OCI-LY1 (cell line): ENCODE data around the gene MATR3.

Source experiments
- H2AFZ ChIP-seq: fragments of 200-600 bp; sonication (generic), shearing (Covaris generic); 2 replicates; pipeline ENCODE4 v1.6.0; 2014; ENCODE audit warnings: antibody characterized with exemption, mild to moderate bottlenecking, low read length
- H3F3A ChIP-seq: fragments of 200-600 bp; sonication (generic), shearing (Covaris generic); 2 replicates; pipeline ENCODE4 v1.6.0; 2014; ENCODE audit warnings: mild to moderate bottlenecking, antibody characterized with exemption, low read length, moderate library complexity; ENCODE audit not compliant: insufficient read depth
- H3K27ac ChIP-seq: fragments of 200-600 bp; sonication (generic); 2 replicates; pipeline ENCODE4 v1.5.1; 2014; ENCODE audit warnings: low read length, mixed run types, mild to moderate bottlenecking, low read depth; ENCODE audit not compliant: poor library complexity, severe bottlenecking
- H3K27me3 ChIP-seq: fragments of 200-600 bp; sonication (generic); 2 replicates; pipeline ENCODE4 v1.6.0; 2014; ENCODE audit warnings: antibody characterized with exemption, mild to moderate bottlenecking, low read length, moderate library complexity; ENCODE audit not compliant: insufficient read depth
- H3K36me3 ChIP-seq: fragments of 200-600 bp; sonication (generic); 2 replicates; pipeline ENCODE4 v1.6.1; 2014; ENCODE audit warnings: mild to moderate bottlenecking, antibody characterized with exemption, low read length, moderate library complexity, mixed read lengths; ENCODE audit not compliant: insufficient read depth
- H3K4me1 ChIP-seq: fragments of 200-600 bp; sonication (generic); 2 replicates; pipeline ENCODE4 v1.5.1; 2014; ENCODE audit warnings: mild to moderate bottlenecking, low read length, moderate library complexity; ENCODE audit not compliant: insufficient read depth, severe bottlenecking
- H3K4me2 ChIP-seq: fragments of 200-600 bp; sonication (generic), shearing (Covaris generic); 2 replicates; pipeline ENCODE4 v1.6.1; 2014; ENCODE audit warnings: low read length
- H3K4me3 ChIP-seq: fragments of 200-600 bp; sonication (generic); 2 replicates; pipeline ENCODE4 v1.5.1; 2014; ENCODE audit warnings: low read length, low read depth, mild to moderate bottlenecking, mixed read lengths; ENCODE audit not compliant: poor library complexity, severe bottlenecking
- H3K79me2 ChIP-seq: fragments of 200-600 bp; shearing (Covaris generic); 2 replicates; pipeline ENCODE4 v1.6.1; 2016; ENCODE audit warnings: mixed run types, low read length, mixed read lengths; ENCODE audit not compliant: insufficient read depth
- H3K9ac ChIP-seq: fragments of 200-600 bp; sonication (generic), shearing (Covaris generic); 2 replicates; pipeline ENCODE4 v1.6.1; 2014; ENCODE audit warnings: mild to moderate bottlenecking, low read length, mixed read lengths
- H3K9me2 ChIP-seq: fragments of 200-600 bp; sonication (generic), shearing (Covaris generic); 2 replicates; pipeline ENCODE4 v1.6.1; 2014; ENCODE audit warnings: low read depth, mild to moderate bottlenecking, low read length, mixed read lengths
- H3K9me3 ChIP-seq: fragments of 200-600 bp; shearing (Covaris generic); 2 replicates; pipeline ENCODE4 v1.6.1; 2014; ENCODE audit warnings: low read length, mixed read lengths
- H4K20me1 ChIP-seq: fragments of 200-600 bp; sonication (generic), shearing (Covaris generic); 2 replicates; pipeline ENCODE4 v1.6.0; 2016; ENCODE audit warnings: mild to moderate bottlenecking, low read length; ENCODE audit not compliant: insufficient read depth
- CTCF ChIP-seq: fragments of 200-600 bp; sonication (generic), shearing (Covaris generic); IDR thresholded peaks from 2 replicates; pipeline ENCODE4 v1.5.1; 2017; ENCODE audit warnings: mild to moderate bottlenecking, antibody characterized with exemption, low read length, moderate library complexity, mixed read lengths
- EZH2 ChIP-seq: fragments of 200-600 bp; sonication (generic), shearing (Covaris generic); IDR thresholded peaks from 2 replicates; pipeline ENCODE4 v1.8.0; 2017; ENCODE audit warnings: borderline replicate concordance, mixed run types, mild to moderate bottlenecking, antibody characterized with exemption, low read length, moderate library complexity, mixed read lengths

MATR3 gene

DNA sequence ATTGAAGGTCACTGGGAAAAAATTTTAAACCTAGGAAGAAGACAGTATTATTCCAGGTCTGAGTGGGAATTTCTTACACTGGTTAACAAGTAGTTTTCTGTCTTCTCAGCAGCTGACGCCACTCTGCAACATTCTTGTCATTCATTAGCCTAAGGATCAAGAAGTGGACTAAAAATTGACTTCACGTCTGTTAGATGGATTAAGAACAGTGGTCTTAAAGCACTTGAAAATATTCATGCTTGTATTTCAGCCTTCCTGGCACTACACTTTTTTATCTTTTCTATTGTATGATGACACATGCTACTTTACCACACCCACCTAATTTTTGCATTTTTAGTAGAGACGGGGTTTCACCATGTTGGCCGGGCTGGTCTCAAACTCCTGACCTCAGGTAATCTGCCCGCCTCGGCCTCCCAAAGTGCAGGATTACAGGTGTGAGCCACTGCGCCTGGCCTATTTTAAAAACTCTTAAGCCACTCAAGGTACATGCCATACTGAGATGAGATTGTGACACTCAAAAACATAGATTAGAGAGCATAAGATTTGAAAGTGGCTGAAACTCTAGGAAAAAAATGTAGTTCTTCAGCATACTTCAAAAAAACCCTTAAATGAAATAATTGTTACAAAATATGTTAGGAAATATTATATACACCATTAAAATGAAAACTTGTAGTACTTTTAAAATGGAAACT, 8.4 kb downstream of the MATR3 start:
- Histone ChIP-seq H2AFZ (no peak overlapping the region), H3K9me3 (no peaks in the 10 kb centered on the region), H3K27ac (no peak overlapping the region), H3K4me2 (peak overlapping the region; percentile 24; the same call in 1 of the 2 replicates), H3K4me3 (no peak overlapping the region), H3K36me3 (peaks cover 13% of the 10 kb centered on the region; the same call in 1 of the 2 replicates), H3K79me2 (peaks cover 100% of the 10 kb centered on the region), H3F3A (no peaks in the 10 kb centered on the region), H3K4me1 (peaks cover 93% of the 10 kb centered on the region), H3K27me3 (no peaks in the 10 kb centered on the region), H3K9me2 (no peaks in the 10 kb centered on the region), H4K20me1 (peaks cover 19% of the 10 kb centered on the region; the same call in 1 of the 2 replicates), H3K9ac (no peak overlapping the region)
- TF ChIP-seq EZH2: no peak
- TF ChIP-seq CTCF: no peak

DNA sequence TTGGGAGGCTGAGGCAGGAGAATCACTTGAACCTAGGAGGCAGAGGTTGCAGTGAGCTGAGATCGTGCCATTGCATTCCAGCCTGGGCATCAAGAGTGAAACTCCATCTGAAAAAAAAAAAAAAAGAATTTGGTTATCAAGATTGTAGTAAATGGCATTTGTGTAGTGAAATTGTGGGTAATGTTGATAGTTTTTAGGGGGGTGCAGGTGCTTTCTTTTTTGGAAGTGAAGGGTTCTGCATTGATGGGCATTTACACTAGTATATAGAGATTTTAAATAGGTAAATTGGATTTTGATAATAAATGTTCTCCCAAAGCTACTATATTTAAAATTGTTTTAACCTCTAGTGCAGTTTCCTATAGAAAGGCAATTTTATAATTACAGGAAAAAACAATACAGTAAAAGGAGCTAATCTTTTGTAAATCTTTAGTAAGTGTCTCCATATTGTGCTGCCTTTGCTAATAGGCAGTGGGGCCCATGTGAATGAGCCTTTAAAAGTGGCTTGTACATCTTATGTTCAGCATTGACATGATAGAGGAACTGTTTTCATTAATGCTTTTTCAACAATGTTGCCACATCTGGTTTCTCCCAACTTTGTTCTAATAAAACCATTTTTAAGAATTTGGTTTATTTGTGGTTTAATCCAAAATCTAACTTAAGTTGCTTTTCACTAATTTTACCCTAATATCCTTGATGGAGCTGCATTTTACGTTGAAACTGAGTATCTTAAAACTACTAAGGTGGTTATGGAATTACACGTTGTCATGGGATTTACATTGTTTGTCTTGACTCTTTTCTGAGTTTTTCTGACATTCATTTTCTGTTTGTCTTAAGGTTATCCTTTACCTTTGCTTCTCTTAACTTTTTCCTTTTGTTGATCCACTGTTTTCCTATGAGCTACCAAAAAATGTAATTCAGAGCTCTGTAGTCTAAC, 11.1 kb downstream of the MATR3 start:
- Histone ChIP-seq H3K9ac (no peak overlapping the region), H3K9me3 (no peaks in the 10 kb centered on the region), H4K20me1 (peaks cover 23% of the 10 kb centered on the region; the same call in 1 of the 2 replicates), H3K27ac (no peak overlapping the region), H3F3A (no peaks in the 10 kb centered on the region), H2AFZ (no peak overlapping the region), H3K36me3 (peaks cover 28% of the 10 kb centered on the region), H3K4me3 (no peak overlapping the region), H3K4me2 (peak overlapping the region; percentile 41; the same call in 1 of the 2 replicates), H3K27me3 (no peaks in the 10 kb centered on the region), H3K4me1 (peaks cover 82% of the 10 kb centered on the region), H3K9me2 (no peaks in the 10 kb centered on the region), H3K79me2 (peaks cover 100% of the 10 kb centered on the region)
- TF ChIP-seq EZH2 (no peak), CTCF (no peak)

DNA sequence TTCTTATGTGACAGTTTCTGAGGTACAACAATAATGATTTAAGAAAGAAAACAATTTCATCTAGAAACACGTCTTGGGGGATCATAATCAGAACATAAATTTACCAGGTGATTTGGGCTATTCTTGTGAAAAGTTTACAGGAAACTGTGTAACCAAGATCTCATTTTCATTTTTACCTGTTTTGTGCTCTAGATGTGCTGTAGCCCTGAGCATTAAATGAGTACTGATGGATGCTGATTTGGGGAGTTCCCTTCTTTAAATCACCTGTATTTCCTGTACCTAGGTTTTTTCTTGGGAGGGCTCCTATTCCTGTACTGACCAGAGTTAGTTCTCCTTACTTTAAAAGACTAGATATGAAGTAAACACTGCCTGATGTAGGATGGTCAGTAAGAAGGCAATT, 12.7 kb downstream of the MATR3 start:
- H2AFZ ChIP-seq: no peak overlapping the region
- peak overlapping the region; percentile 10; the same call in 1 of the 2 replicates for H3K4me2 ChIP-seq
- no peak overlapping the region for H3K4me3 ChIP-seq
- peaks cover 24% of the 10 kb centered on the region; the same call in 1 of the 2 replicates for H4K20me1 ChIP-seq
- TF ChIP-seq CTCF: no peak
- no peak for TF ChIP-seq EZH2
- no peaks in the 10 kb centered on the region for H3K9me2 ChIP-seq
- H3K9me3 ChIP-seq: no peaks in the 10 kb centered on the region
- no peak overlapping the region for H3K9ac ChIP-seq
- no peaks in the 10 kb centered on the region for H3K27me3 ChIP-seq
- H3F3A ChIP-seq: no peaks in the 10 kb centered on the region
- peaks cover 73% of the 10 kb centered on the region for H3K4me1 ChIP-seq
- H3K36me3 ChIP-seq: peaks cover 34% of the 10 kb centered on the region
- no peak overlapping the region for H3K27ac ChIP-seq
- H3K79me2 ChIP-seq: peaks cover 100% of the 10 kb centered on the region
